GM20000 (cell line): ENCODE results near the gene PRKG2.
"Not testable (repeated sequence)": the region's sequence is repeated elsewhere in the genome, so short reads cannot be mapped to it uniquely, and the experiment has no call there.

Experiments used
- DNase-seq: peaks from one replicate; pipeline ENCODE4 v3.0.0; 2012; ENCODE audit warnings: low spot score
- TF ChIP-seq, protein P1 (sequence below): IDR thresholded peaks from 2 replicates; pipeline ENCODE4 v1.5.1; 2012; ENCODE audit warnings: mild to moderate bottlenecking, control low read depth; ENCODE audit errors: extremely low read depth, missing control alignments

Gene PRKG2

DNA sequence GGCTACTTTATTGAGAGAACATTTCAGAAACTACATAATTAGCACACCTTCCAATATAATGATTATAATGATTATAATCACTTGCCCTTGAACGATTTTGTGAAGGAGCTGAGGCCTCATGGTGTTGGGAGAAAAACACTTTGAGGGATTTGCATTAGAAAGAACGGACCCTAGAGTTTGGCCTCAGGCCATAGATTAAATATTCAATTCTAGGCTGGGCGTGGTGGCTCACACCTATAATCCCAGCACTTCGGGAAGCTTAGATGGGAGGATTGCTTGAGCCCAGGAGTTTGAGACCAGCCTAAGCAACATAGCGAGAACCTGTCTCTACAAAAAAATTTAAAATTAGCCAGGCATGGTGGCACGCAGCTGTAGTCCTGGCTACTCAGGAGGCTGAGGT lies 12.9 kb upstream of the PRKG2 start:
- no peak for DNase-seq
- TF ChIP-seq, protein P1, sequence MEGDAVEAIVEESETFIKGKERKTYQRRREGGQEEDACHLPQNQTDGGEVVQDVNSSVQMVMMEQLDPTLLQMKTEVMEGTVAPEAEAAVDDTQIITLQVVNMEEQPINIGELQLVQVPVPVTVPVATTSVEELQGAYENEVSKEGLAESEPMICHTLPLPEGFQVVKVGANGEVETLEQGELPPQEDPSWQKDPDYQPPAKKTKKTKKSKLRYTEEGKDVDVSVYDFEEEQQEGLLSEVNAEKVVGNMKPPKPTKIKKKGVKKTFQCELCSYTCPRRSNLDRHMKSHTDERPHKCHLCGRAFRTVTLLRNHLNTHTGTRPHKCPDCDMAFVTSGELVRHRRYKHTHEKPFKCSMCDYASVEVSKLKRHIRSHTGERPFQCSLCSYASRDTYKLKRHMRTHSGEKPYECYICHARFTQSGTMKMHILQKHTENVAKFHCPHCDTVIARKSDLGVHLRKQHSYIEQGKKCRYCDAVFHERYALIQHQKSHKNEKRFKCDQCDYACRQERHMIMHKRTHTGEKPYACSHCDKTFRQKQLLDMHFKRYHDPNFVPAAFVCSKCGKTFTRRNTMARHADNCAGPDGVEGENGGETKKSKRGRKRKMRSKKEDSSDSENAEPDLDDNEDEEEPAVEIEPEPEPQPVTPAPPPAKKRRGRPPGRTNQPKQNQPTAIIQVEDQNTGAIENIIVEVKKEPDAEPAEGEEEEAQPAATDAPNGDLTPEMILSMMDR, result no peak

DNA sequence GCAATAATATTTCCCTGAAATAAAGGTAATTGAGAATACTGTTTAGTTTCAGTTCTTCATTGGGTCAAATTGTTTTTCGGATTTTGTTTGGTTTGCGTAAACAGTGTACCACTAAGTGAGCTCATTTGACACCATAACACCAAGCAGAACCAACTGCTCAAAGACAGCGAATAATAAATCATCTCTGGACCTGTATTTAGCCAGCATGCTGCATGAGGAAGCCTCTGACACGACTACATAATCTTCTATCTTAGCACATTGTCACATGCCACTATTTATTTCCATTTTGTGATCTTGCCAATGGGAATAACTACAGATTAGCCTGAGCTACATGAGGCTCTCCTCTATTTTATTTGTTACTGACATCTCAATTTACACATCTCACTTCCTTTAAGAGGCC lies 12.1 kb upstream of the PRKG2 start:
- no peak for DNase-seq

DNA sequence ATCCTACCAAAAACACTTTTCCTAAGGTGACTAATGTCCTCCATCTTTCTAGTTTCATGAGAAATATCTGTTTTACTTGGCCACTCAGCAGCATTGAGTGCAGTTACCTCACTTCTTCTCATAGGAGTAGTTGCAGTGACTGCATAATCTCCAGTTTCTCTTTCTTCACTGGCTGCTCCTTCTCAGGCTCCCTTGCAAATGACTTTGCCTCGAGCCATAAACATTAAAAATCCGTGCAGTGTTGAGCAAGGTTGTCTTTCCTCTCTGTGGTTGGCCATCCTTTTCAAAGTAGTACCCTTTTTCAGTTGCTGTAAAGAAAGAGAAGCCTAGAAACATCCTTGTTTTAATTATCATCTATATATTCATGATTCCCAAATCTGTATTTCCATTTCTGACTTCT lies 10.2 kb upstream of the PRKG2 start:
- DNase-seq, result no peak

More for the DNA sequence above, 12.1 kb upstream of the PRKG2 start:
- TF ChIP-seq, protein P1, result no peak

DNA sequence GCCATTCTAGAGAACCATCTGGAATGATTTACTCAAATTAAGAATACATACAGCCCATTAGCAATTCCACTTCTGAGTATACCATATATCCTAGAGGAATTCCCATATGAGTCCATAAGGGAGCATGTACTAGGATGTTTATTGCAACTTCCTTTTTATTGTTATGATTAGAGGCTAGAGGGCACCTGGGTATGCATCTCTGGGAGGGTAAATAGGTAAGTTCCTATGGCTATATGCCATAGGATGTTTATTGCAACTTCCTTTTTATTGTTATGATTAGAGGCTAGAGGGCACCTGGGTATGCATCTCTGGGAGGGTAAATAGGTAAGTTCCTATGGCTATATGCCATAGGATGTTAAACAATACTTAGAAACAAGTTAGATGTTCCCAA lies 7.1 kb upstream of the PRKG2 start:
- DNase-seq, result not testable (repeated sequence)

More for the DNA sequence above, 10.2 kb upstream of the PRKG2 start:
- TF ChIP-seq, protein P1, result no peak

DNA sequence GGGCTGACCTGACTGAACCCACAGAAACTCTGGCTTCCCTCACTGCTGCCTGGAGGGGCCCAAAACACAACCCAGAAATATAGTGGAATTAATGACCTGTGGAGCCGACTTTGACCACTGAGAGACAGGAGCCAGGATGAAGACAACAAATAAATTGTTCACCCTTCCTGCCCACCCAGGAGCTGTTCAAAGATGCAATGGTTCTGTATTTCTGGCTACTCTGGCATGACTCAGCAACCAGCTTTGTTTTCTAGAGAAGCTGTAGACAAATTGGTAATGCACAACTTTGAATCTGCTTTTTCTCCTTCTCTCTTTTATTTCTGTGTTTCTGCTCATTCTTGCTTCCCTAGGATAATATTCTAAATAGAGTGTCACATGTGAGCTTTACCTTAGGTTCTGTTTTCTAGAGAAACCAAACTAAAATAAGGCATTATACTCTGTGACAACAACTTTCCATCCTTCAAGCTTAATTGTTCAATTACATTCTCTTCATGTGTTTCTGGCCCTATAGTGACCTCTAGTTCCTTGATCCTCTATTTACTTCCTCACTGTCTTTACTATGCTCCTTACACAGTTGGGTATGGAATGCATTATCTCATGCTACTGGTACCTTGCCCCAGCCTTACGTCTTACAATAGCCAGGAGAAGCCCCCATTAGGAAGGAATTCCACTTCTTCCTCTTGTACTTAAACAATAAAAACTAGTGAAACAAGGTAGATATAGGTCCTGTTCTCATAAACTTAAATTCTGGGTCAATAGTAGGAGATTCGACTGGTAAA lies 6.5 kb upstream of the PRKG2 start:
- TF ChIP-seq, protein P1, result no peak
- DNase-seq, result no peak

DNA sequence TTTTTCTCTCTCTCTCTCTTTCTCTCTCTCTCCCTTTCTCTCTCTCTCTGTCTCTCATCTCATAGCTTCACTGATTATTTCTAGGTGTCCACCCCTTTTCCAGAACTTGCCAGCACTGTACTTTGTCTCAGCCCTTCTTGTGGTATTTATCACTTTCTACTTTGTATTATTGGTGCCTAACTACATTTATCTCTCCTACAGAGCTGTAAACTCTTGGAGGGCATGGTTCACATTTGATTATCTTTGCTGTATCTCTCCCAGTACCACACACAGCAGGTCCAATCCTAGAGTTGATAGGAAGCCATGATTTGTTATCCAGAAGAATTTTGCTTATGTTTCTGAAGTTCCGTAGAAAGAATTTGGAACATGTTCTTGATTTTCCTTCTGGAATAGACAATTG lies 5.2 kb upstream of the PRKG2 start:
- TF ChIP-seq, protein P1, result no peak
- DNase-seq, result no peak

DNA sequence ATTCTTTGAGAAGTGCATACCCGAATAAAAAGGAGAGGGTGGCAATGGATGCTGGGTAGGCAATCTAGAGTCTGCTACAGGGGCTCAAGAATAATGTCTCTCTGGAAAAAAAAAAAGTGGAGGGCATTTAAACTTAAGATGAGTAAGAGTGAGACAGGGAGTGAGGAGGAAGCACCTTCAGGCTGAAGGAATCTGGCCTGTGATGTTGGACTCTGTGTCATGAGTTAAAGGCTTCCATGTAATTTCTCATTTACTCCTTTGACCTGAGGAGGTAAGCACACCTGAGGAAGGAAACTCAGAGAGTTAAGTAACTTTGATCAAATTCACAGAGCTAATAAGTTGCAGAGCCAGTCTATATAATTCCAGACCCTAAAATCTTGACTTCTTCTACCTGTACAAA lies 3.2 kb upstream of the PRKG2 start:
- no peak for DNase-seq
- TF ChIP-seq, protein P1, result no peak

DNA sequence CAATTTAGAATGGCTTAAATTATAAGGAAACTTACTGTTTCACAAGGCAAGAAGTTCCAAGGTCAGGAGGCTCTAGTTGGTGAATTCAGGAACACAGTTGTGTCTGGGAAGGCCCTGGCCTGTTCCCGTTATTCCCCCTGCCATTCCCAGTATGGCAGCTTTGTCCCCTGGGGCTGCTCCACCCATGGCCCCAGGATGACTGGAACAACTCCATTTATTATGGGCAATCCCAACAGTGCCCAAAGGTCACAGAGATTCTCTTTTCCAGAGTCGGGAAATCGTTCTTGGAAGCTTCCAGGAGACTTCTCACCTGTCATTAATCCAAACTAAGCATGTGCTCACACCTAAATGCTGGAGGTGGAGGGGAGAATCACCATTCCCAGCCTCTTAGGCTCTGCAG lies 2.8 kb upstream of the PRKG2 start:
- TF ChIP-seq, protein P1, result no peak
- no peak for DNase-seq
